CD4-positive, alpha-beta T cell treated with Interleukin-21 for 1 hour (primary cell): ENCODE results near the gene ESYT2.
"Not testable (repeated sequence)": the region's sequence is repeated elsewhere in the genome, so short reads cannot be mapped to it uniquely, and the experiment has no call there.

Experiments used
- DNase-seq: peaks from one replicate; pipeline ENCODE4 v3.0.0-alpha.2; 2020

ESYT2 gene, protein sequence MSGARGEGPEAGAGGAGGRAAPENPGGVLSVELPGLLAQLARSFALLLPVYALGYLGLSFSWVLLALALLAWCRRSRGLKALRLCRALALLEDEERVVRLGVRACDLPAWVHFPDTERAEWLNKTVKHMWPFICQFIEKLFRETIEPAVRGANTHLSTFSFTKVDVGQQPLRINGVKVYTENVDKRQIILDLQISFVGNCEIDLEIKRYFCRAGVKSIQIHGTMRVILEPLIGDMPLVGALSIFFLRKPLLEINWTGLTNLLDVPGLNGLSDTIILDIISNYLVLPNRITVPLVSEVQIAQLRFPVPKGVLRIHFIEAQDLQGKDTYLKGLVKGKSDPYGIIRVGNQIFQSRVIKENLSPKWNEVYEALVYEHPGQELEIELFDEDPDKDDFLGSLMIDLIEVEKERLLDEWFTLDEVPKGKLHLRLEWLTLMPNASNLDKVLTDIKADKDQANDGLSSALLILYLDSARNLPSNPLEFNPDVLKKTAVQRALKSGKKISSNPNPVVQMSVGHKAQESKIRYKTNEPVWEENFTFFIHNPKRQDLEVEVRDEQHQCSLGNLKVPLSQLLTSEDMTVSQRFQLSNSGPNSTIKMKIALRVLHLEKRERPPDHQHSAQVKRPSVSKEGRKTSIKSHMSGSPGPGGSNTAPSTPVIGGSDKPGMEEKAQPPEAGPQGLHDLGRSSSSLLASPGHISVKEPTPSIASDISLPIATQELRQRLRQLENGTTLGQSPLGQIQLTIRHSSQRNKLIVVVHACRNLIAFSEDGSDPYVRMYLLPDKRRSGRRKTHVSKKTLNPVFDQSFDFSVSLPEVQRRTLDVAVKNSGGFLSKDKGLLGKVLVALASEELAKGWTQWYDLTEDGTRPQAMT

DNA sequence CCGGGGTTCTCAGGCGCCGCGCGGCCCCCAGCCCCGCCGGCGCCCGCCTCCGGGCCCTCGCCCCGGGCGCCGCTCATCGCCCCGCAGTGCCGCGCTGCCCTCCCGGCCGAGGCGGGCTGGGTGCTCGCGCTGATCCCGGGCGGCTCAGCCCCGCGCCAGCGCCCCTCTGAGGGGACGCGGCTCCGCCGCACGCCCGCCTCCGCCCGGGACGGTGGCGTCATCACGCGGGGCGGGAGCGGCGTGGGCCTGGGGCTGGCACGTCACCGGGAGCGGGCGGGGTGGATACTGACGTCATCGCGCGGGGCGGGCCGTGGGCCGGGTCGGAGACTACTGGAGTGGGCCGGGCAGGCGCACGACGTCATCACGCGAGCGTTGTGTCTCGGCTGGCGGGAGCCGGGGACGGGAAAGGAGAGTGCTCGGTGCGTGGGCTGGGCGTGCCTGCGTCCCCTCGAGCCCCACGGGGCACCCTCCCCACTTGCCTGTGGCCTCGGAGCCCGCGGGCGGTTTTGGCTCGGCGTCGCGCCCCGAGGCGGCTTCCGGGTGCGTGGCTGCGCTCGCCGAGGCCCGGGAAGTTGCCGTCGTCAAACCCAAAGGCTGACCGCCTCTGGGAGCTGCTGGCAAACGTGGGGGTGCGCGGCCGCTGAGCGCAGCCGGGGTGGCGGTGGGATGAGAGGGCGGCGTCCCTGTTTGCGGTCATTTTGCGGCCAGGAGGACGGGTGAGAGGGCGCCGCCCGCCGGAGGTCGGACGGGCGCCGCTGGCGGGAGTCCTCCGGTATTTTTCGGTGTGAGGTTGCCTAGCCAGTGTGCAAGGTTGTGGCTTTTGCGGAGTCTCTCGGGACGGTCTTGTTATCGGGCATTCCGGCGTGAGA is at the start of gene ESYT2:
Gene ESYT2, minus strand, starts transcription at position 168 of the 869 bp plus-strand sequence. Its CDS starts 91 bp downstream, at position 77.
- peak; percentile 99 for DNase-seq

DNA sequence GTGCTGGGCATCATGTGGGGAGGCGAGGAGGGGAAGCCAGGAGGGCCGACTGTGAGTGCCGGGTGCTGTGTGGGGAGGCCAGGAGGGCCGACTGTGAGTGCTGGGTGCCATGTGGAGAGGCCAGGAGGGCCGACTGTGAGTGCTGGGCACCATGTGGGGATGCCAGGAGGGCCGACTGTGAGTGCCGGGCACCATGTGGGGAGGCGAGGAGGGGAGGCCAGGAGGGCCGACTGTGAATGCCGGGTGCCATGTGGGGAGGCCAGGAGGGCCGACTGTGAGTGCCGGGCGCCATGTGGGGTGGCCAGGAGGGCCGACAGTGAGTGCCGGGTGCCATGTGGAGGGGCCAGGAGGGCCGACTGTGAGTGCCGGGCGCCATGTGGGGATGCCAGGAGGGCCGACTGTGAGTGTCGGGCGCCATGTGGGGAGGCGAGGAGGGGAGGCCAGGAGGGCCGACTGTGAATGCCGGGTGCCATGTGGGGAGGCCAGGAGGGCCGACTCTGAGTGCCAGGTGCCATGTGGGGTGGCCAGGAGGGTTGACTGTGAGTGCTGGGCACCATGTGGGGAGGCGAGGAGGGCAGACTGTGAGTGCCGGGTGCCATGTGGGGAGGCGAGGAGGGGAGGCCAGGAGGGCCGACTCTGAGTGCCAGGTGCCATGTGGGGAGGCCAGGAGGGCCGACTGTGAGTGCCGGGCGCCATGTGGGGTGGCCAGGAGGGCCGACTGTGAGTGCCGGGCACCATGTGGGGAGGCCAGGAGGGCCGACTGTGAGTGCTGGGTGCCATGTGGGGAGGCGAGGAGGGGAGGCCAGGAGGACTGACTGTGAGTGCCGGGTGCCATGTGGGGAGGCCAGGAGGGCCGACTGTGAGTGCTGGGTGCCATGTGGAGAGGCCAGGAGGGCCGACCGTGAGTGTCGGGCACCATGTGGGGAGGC is 49.1 kb upstream of the ESYT2 start:
- DNase-seq, result not testable (repeated sequence)

DNA sequence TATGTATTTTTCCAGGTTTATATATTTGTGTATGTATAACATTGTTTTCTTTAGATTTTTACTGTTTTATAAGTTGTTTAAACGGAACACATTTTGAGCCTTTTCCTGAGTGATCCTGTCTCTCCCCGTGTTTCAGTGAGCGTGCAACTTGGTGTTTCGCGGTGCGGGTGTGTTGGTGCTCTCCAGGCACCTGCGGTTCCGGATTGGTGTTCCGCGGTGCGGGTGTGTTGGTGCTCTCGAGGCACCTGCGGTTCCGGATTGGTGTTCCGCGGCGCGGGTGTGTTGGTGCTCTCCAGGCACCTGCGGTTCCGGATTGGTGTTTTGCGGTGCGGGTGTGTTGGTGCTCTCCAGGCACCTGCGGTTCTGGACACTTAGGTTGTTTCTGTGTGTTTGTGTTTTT is 47.7 kb upstream of the ESYT2 start:
- DNase-seq, result no peak

DNA sequence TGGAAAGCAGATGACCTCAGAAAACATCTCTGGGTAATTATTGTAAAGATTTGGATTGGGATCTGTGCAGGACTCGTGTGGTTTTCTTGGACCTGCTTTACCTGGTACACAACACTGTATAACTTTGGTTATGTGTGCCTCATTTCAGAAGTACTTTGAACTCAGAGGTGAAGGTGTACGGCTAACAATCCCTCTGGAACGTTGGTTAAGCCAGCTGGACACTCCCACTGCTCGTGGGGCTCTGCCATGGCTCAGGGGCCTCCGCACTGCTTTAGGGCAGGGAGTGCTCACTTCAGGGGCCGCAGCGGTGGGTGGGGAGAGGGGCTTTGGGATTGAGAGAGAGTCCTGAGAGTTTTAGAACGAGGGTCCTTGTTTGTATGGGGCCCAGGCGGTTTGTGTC is 40.6 kb upstream of the ESYT2 start:
- no peak for DNase-seq

DNA sequence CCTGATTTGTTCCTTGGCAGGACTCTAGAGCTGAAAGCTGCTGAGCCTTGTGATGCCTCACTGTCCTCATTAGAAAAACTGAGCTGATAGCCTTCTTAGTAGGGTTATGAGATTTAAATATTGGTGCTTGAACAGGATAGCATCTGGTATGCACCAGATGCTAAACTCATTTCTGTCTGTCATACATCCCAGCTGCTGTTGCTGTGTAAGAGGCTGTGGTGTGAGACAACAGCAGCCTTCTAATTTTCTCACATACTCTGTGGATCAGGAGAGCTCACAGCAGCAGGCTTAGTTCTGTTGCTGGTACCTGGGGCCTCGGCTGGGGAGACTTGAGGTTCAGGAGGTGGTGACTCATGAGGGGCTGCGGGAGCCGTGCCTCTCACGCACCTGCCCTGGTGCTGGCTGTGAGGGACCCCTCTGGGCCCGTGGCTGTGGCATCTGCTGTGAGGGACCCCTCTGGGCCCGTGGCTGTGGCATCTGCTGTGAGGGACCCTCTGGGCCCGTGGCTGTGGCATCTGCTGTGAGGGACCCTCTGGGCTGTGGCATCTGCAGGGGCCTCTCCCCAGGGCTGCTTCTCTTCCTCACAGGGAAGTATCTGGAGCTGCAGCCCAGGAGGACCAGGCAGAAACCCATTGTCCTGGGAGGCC is 39.6 kb upstream of the ESYT2 start:
- no peak for DNase-seq

DNA sequence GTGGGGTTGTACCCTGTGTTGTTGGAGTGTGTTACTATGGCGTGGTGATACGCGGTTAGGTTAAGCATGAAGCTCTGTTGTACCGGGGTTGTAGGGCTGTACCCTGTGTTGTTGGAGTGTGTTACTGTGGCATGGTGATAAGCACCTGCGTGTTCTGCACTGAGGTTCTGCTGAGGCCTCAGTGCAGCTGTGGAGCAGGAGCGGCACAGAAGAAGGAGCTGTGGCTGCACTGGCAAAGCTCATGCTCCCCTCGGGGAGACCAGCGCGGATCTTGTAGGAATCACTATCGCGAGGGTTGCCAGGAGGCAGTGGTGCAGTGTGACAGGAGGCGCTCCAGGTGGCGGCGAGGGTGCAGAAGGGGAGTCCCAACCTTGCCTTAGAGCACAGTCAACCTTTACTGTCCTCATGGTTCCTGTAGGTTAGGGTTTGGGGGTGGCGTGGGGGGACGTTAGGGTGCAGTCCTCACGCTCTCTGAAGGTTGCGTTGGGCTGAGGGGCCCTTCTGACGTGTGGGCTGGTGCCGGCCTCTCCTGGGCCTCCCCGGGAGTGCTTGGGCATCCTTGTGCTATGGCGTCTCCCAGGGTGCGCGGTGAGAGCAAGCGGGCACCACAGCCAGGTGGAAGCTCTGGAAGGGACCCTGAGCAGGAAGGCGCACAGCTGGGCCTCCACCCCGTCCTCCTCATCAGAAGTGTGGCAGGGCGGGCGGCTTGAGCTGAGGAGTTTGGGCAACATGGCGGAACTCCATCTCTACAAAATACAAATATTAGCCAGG is 38.1 kb upstream of the ESYT2 start:
- DNase-seq, result no peak

DNA sequence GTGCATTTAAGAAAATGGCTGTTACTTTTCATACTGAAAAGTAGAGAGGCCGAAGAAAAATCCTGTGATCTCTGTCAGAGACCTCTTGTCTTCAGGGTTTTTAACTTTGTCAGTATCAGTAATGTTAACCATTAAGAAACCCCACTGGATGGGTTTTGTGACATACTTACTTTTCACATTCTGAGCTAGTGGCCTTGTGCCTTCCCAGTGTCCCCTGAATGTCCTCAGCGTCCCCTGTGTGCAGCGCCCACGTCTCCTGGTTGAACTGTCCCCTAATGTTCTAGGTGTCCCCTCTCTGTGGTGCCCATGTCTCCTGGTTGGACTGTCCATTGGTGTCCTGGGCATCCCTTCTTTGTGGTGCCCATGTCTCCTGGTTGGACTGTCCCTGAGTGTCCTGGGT is 36.7 kb upstream of the ESYT2 start:
- DNase-seq, result no peak

DNA sequence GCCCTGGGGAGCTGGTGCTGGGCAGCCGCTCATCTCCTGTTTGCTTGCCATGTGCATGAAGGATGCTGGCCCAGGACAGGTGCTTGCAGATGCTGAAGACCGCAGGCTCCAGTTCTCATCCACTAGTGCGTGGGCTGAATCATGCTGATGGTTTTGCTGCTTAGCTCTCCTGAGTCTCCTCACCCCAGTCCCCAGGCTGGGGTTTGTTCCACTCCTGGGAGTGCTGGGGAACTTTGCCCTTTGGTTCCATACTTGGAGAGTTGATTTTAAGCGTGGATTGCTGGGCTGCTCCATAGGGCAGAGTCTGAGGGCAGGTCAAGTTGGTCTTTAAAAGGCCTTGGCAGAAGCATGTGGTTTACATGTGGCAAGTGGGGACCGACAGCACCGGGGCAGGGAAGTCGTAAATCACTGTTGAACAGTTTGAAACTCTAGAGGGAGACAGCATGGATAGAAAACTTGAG is 36.2 kb upstream of the ESYT2 start:
- DNase-seq, result no peak

DNA sequence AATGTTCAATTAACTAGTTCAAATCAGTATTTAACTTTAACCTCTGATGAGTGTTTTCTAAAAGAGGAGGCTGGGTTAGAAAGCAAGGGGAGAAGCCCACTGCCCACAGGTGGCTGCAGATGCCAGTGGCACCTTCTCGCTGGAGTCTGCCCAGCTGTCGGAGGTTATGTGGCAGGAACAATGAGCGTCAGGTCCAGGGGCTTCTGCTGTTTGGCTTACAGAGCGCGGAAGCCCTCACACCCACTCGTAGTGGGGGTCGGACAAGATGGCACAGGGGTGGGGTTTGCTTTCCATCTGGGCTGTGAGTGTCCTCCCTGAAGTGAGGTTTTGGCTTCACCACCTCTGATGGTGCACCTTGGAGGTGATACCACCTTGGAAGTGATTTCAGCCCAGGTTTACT is 35.5 kb upstream of the ESYT2 start:
- no peak for DNase-seq

DNA sequence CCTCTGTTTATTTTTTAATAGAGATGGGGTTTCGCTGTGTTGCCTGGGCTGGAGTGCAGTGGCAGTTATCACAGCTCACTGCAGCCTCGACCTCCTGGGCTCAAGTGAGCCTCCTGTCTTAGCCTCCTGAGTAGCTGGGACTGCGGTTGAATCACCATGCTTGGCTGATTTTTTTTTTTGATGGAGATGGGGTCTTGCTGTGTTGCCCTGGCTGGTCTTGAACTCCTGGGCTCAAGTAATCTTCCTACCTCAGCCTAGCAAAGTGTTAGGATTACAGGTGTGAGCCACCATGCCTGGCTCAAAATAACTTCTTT is 35.2 kb upstream of the ESYT2 start:
- no peak for DNase-seq

DNA sequence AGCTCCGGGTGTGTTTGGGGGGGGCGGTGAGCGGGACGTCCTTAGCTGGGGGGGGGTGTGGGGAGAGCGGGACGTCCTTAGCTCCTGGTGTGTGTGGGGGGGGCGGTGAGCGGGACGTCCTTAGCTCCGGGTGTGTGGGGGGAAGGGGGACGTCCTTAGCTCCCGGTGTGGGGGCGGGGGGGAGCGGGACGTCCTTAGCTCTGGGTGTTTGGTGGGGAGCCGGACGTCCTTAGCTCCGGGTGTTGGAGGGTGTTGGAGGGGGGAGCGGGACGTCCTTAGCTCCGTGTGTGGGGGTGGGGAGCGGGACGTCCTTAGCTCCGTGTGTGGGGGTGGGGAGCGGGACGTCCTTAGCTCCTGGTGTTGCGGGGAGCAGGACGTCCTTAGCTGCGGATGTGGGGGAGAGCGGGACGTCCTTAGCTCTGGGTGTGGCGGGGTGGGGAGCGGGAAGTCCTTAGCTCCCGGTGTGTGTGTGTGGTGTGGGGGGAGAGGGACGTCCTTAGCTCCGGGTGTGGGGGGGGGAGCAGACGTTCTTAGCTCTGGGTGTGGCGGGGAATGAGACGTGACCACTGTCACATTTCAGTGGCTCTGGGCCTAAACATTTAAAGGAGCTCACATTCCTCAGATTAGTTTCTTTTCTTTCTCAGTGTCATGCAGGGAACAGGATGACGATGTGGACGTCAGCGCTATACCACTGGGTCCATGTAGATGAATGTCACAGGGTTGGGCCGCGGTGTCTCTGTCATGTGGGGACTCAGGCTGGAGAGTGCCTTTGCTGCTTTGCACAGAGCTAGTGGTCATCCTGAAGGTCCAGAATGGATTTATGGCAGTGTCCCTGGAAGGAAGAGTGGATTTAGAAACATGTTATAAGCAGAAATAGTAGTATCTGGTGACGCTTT is 34.5 kb upstream of the ESYT2 start:
- DNase-seq, result peak; percentile 32

DNA sequence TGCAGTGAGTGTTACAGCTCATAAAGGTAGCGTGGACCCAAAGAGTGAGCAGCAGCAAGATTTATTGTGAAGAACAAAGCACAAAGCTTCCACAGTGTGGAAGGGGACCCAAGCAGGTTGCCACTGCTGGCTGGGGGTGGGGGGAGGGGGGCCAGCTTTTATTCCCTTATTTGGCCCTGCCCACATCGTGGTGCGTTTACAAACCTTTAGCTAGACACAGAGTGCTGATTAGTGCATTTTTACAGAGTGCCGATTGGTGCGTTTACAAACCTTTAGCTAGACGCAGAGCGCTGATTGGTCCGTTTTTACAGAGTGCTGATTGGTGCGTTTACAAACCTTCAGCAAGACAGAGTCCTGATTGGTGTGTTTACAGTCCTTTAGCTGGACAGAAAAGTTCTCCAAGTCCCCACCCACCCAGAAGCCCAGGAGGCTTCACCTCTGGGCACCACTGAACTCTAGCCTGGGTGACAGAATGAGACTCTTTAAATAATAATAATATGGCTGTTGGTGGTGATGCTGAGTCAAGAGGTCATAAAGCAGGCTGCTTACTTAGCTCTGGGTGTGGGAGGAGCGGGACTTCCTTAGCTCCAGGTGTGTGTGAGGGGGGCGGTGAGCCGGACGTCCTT is 33.8 kb upstream of the ESYT2 start:
- peak; percentile 36 for DNase-seq

DNA sequence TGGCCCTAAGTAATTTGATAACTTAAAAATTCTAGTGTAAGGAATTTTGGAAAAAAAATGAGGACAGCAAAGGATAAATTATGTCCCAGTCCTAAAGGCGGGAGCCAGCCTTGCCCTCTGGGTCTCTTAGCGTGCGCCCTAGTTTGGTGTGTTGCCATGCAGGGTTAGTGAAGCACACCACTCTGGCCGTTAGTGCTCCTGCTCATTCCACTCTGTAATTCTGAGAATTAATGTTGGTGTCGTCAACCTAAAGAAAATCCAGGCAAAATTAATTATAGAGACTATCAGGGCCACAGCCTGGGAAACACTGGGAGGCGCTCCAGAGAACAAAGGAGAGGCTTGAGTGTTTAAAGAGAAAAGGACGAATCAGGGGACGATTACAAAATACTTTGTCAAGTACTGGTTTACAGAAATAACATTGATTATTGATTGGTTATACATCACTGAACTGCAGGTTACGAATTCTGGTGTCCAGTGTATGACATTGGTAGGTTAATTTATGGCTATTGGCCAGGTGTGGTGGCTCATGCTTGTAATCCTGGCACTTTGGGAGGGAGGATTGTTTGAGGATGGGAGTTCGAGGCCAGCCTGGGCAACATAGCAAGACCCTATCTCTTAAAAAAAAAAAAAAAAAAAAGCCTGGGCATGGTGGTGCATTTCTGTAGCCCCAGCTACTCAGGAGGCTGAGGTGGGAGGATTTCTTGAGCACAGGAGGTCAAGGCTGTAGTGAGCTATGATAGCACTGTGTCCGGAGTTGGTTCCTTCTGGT is 32.8 kb upstream of the ESYT2 start:
- DNase-seq, result no peak

DNA sequence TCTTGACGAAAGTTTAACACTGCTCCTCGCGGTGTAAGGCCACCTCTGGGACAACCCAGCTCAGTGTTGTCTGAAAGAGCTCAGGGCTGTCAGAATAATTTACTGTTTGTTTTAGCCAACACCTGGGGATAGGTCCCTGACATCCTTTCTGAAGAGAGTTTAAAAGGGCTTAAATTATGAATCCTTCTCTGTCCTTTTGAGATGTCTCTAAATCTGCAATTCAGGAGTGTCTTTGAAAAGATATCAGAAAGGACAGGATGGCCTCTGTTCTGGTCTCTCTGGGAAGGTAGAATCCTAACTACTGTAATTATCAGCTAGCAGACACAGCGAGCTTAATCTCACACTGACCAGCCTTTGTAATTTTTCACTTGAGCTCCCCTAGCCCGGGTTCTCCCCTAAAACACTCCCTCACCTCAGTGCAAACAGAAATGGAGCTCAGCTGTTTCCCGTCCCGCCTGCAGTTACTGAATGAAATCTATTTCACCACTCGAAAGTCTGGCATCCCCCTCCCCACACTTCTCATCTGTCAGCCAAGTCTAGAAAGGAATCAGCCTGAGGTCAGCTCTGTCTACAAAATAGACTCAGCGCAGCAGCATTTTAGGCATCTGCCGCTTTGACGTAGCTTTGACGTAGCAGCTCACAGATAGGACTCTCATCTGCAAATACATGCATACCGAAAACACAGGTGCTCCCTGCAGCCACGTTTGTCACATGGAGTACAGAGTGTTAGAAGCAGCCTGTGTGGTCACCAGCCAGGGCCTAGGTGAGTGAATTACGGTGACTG is 31.9 kb upstream of the ESYT2 start:
- DNase-seq, result no peak

DNA sequence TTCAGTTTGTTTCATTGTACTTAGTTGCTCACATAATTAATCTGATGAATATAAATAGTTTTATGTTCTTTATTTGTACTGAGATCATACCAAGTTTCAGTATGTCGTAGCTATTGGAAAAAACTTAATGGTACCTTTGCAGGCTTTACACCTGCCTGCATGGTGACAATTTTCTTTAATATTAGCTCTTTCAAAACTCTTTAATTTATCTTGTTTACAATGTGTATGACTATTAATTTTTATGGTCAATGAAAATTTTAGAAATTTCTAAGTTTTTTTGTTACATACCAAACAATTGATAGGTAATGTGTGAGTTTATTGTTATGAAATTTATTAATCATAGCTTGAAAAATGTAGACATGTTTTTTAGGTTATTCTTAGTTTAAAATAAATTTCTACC is 31.1 kb upstream of the ESYT2 start:
- no peak for DNase-seq

DNA sequence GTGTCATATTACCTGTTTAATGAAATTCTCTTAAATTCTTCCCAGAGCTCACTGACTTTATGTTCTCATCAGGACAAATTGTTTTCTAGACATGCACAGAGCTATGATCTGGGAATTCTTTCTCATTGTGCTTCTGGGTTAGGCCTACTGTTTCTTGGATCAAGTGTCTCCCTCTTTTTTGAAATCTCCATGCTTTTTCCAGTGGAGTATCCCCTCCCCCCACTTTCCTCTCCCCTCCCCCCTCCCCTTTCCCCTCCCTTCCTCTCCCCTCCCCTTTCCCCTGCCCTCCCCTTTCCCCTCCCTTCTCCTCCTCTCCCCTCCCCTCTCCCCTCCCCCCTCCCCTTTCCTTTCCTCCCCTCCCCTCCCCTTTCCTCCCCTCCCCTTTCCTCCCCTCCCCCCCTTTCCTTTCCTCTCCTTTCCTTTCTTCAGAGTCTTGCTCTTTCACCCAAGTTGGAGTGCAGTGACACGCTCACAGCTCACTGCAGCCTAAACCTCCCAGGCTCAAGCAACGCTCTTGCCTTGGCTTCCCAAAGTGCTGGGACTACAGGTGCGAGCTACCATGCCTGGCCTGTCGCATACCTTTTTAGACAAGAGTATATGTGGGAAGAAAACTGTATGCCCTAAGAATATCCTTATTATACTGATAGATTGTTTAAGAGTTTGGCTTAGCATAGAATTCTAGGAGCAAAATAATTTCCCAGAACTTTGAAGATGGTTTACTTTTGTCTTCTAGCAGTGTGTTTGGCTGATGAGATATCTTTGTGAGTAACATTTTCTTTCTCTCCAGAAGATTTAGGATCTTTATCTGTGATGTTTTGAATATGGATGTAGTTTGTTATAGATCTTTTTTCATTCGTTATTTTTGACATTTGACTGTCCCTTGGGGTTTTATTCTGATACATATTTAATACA is 29.5 kb upstream of the ESYT2 start:
- no peak for DNase-seq
